Measurements from ENCODE around the gene ERVV-1.

GRCh38 chr19:53007200-53007599, 6.5 kb upstream of the ERVV-1 start:
- no peak for TF ChIP-seq CTCF (IDR thresholded peaks at IDR 0.05; ENCODE audit: insufficient read depth, low read length)
- TF ChIP-seq POLR2AphosphoS5 (IDR thresholded peaks at IDR 0.05; ENCODE audit: low read depth), result no peak
- no peak for TF ChIP-seq REST (IDR thresholded peaks at IDR 0.05; ENCODE audit: insufficient replicate concordance, low read depth)
- no peak for TF ChIP-seq GABPA (IDR thresholded peaks at IDR 0.05; ENCODE audit: low read depth)
- TF ChIP-seq SPI1 (IDR thresholded peaks at IDR 0.05; ENCODE audit: borderline replicate concordance, low read depth), result no peak
